NCI-H2227 (cell line): ENCODE results near the gene DGLUCY.
"Not testable (repeated sequence)": the region's sequence is repeated elsewhere in the genome, so short reads cannot be mapped to it uniquely, and the experiment has no call there.

Source experiments
- DNase-seq: peaks from one replicate; lab custom pipeline; 2025; ENCODE audit not compliant: unreplicated experiment; lab: John Stamatoyannopoulos, UW

Gene DGLUCY

DNA sequence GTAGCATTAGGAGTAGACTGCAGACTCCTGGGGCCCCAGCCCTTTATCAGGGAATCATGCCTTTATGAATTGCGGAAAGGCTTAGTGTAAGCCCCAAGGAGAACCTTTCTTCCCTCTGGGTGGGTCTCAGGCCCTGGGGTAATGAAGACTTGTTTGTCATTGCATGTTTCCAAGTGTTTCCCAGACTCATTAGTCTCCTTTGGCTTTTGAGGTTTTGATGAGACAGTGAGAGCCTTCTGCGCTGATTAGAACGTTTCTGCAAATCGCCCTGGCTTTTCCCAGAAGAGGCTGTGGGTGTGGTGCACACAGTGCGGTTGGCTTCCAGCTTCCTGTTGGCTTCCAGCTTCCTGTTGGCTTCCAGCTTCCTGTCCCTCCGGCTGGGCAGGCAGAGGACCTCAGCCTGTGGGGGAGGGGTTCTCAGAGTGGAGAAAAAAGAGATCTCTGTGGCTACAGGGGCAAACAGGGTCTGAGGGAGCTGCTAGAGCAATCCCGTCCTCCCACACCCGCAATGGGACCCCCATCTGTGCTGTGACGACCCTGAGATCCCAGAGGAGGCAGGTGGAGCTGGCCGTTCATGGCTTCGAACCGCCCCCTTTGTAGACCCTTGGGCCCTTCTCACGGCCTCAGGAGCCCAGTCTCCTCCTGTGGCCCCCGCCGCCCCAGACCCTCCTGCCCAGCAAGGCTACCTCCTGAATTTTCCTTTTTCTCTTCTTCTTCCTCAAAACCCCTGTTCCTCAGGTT is 88.5 kb downstream of the DGLUCY start:
- DNase-seq, result no peak

DNA sequence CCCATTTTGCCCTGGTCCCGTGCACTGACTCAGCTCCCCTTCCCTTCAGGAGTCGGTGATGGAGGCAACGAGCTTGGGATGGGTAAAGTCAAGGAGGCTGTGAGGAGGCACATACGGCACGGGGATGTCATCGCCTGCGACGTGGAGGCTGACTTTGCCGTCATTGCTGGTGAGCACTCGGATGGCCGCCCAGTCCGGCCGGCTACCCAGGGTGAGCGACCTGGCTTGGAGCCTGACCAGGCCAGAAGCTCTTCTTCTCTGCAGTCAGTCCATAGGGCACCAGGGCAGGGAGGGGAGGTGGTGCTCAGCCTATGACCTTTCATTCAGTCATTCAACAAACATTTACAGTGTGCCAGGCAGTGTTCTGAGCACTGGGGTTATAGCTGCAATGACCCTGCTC is 90.8 kb downstream of the DGLUCY start:
- no peak for DNase-seq

DNA sequence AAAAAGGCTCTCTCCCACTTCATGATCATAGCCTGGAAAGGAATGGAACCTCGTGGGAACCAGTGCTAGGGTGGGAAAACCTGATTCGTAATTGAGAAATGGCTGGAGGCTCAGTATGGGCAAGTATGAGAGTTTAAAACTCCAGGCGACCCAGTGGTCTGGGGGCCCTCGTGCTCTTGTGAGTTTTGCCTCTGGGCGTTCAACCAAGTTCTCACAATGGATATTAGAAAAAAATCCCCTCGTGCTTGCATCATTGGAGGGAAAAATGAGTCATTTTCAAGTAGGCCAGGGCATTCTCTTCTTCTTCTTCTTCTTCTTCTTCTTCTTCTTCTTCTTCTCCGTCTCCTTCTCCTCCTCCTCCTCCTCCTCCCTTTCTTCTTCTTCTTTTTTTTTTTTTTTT is 91.6 kb downstream of the DGLUCY start:
- DNase-seq, result no peak

DNA sequence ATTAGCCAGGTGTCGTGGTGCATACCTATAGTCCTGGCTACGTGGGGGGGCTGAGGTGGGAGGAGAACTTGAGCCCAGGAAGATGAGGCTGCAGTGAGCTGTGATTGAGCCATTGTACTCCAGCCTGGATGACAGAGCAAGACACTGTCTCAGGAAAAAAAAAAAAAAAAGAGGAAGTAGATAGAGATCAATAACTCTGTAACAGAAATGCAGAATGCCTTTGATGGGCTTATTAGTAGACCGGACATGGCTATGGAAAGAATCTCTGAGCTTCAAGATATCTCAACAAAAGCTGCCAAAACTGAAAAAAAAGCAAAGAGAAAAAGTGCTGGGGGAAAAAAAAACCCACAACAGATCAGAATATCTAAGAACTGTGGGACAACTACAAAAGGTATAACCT is 93.1 kb downstream of the DGLUCY start:
- DNase-seq, result no peak

DNA sequence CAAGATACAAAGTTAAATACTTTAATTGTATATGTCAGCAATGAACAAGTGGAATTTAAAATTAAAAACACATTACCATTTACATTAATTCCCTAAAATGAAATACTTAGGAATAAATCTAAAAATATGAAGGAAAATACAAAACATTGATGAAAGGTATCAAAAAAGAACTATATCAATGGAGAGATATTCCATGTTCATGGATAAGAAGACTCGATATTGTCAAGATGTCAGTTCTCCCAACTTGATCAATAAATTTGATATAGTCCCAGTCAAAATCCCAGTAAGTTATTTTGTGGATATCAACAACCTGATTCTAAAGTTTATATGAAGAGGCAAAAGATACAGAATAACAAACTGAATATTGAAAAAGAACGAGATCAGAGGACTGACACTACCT is 97.1 kb downstream of the DGLUCY start:
- no peak for DNase-seq

DNA sequence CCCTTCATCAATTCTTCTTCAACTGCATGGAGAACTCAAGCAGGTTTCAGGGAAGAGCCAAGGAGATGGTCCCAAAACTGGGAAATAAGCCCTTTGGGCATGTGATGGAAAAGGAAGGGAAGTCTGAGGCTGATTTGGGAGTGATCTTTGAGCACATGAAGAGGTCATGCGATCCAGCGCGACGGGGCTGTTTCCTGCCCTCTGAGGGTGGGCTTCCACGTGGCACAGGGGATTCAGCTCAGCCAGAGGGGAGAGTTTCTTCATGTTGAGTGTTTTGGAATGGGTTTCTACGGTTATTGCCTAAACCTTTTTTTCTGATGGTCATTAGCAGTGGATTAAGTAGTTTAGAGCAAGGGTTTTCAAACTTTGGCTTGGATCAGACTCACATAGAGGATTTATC is 100.4 kb downstream of the DGLUCY start:
- no peak for DNase-seq

DNA sequence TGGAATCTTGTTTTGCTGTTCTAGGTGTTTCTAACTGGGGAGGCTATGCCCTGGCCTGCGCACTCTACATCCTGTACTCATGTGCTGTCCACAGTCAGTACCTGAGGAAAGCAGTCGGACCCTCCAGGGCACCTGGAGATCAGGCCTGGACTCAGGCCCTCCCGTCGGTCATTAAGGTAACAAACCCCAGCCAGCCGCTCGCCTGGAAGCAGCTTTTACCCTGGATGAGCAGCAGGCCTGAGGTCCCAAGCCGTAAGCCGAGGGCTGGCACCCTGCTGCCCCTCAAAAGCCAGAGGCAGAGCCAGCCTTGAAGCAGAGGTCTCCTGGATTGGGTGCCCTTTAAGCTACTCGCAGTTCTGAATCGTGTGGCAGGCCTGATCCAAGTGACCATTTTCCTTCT is 101.5 kb downstream of the DGLUCY start:
- no peak for DNase-seq

DNA sequence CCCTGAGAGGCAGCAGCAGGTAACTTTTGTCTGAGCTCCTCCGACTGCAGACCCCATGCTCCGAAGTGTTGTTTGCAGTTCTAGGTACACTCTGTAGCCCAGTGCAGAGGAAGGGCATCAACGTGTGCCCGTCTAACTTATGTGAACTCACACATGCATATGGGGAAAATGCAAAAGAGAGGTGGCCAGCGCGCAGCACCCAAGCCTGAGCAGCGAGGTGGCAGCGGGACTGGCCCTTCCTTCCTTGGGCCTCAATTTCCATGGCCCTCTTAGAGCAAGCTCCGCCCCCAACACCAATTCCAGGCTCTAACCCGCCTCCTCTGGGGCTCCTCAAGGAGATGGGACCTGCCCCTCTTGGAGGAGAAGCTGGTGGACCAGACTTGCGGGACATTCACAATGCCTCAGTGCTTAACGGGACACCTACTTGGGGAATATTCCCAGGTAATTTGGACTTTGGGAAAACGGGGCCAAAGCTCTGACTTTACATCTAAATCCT is 102.9 kb downstream of the DGLUCY start:
- no peak for DNase-seq

DNA sequence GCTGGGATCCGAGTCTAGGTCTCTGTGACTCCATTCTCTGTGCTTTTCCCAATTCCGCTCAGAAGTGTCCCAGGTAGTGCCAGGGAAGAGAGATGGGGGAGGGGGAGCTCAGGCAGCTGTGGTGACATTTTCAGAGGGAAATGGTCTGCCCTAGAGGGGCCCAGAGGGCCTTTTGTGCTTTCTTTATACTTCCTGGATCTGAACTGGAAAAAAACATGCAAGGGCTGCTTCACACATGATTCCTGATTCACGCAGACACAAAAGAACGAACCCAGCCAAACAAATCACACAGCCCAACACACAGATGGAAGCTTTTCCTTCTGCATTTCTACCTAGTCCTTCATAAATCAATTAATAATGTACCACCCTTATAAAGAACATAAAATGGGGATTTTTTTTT is 104.1 kb downstream of the DGLUCY start:
- no peak for DNase-seq

DNA sequence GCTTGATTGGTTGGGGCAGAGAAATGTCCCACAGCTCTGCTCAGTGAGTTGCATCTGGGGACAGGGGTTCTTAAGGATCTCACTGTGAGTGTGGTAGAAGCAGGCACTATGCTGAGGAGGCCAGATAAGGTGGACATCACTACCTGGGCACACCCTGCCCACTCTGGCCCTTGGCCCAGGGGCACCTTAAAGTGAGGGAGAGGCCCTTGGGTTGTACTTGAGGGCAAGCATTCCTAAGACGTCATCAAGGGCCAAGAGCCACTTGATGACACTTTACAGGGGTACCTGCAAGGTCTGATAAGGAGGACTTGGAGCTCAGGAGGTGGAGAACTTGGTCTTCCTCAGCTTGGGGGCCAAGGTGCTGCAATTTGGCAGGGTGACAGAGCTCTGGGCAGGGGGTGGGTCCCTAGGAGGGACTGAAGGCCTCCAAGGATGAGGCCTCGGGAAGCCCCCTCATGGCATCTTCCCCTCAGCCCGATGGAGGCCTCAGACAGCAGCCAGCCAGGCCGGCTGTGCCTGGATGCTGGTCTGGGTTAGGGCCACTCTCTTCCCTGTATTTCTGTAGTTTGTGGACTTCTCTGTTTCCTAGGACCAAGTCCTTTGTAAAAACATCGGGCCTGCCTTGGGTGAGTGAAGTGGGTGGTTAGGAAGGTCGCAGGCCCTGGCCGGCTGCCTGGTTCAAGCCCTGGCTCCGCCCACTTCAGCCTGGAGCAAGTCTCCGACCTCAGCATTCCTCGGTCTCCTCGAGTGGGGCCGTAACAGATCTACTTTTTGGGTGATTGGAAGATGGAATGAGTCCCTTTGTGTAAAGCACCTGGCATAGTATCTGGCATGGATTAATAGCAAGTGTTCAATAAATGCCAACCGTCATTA is 105.9 kb downstream of the DGLUCY start:
- DNase-seq, result no peak

DNA sequence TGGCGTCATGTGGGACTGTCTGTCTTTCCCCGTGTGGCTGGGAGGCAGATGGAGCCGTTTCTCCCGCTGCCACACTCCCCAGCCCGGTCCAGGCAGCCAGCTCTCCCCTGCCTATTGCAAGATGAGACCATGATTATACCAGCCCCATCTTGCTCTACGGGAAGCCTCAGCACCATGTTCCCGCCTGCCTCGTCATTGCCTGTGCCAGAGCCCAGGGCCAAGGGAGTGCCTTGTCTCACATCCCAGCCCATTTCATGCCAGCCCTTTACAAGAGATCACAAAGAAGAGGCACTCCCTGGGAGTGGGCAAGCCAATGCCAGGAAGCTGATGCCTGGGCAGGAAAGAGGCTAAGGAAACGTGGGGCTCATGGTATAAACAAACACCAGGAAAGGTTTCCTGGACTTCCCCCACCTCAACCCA is 106.7 kb downstream of the DGLUCY start:
- no peak for DNase-seq

DNA sequence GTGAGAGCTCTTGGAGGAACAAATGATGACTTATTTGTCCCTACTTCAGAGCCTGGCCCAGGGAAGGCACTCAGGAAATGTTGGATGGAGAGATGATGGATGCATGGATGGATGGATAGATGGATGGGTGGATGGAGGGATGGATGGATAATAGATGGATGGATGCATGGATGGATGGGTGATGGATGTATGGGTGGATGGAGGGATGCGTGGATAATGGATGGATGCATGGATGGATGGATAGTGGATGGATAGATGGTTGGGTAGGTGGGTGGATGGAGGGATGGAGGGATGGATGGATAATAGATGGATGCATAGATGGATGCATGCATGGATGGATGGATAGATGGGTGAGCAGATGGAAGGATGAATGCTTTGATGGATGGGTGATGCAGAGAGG is 107.4 kb downstream of the DGLUCY start:
- DNase-seq, result no peak

DNA sequence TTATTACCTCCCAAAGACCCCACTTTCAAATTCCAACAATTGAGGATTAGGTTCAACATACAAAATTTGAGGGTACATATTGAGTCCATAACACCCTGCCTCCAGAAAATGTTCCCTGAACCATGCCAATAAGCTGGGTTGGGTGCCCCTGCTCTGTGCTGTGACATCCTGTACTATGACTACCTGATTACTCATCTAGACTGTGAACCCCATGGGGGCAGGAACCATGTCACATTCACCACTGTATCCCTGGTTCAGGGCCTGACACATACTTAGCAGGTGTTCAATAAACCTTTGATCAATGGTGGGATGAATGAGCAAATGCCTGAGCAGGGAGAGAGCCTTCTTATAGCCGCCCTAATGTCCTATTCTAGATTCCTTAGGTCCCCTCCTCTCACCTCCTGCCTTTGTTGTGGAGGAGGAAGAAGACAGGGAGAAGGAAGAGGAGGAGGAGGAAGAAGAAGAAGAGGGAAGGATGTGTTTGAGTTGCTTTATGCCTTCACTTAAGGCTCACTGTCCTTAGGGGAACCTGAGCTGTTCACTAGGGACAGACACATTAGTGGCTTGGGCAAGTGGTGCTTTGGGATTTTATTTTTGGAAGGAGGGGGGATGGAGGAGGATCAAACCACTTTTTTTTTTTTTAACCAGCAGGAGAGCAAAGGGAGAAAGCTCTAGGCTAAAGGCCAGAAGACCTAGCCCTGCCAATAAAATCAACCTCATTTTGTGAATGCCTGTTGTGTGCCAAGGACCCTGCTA is 109.3 kb downstream of the DGLUCY start:
- DNase-seq, result no peak

DNA sequence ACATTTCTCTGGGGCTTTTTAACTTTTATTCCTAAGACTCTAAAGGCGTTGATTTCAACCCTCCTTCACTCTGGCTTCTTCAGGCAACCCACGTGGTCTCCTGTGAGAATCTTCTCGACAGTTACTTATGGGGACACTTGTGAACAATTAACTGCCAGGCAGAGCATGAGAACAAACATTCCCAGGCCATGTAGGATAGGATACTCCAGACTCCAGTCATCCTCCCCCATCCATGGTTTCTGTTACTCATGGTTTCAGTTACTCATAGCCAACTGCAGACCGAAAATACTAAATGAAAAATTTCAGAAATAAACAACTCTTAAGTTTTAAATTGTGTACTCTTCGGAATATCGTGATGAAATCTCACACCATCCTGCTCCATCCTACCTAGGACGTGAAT is 111.2 kb downstream of the DGLUCY start:
- DNase-seq, result no peak

DNA sequence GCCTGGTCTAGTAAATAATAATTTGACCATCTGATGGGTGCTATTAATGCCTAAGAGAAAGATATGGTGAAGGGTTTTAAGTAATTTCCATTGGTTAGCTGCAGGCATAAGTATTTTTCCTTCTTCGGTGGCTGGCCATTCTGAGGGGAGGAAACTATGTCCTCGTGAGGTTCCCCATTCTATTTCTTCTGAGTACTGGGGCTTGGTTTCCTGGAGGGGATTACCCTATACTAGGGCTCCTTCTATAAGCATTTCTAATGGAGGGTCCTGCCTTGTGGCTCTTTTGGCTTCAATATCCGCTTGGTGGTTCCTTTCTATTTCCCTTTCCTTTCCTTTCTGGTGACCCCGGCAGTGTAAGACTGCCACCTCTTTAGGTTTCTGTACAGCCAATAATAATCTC is 112.5 kb downstream of the DGLUCY start:
- not testable (repeated sequence) for DNase-seq

DNA sequence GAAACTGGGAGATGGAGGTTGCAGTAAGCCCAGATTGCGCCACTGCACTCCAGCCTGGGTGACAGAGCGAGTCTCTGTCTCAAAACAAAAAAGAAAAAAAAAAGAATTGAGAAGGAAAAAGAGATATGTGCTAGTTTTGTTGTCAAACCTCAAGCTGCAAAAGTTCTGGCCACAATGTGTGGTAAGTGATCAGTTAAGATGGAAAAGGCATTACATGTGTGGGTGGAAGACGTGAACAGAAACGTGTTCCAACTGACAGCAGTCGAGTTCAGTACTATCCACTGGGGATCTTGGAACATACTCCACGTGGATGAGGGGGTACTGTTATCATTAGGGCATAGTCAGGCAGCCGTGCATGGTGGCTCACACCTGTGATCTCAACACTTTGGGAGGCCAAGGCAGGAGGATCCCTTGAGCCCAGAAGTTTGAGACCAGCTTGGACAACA is 113.3 kb downstream of the DGLUCY start:
- no peak for DNase-seq

DNA sequence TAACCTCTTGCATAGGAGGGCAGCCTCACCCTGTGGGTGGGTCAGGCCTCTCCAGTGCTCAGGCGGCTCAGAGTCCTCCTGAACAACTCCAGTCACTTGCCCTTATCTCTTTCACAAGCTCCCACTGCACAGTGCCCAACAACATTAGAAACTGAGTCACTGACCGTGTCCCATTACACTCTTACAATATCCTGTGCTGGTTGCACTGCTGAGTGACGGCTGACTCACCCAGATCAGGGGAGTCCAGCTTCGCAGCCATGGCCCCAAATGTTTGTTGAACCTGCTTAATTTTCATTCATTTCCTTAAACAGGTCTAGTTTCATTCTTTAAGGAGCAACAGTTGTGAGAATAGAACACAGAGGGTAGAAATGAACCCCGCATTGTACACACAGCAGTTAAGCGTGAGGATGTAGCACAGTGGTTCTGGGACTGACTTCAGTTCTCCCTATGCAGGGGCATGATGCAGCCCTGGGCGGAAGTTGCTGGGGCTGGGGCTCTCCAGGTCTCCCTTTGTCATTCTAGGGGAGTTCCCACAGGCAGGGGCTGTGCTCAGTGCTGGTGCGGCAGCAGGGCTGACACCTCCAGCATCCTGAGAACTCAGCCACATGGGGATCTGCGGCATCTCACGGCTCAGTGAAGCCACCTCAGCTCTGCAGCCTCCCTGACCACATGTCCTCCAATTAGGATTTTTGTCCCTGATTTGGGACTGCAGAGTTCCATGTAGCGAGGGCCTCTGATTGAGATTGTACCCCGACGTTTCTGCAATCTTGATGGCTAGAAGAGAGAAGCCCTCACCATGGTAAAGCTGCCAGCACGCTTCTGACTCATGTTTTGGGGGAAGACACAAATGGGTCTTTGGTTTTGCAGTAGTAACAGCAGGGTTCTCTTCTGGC is 114.5 kb downstream of the DGLUCY start:
- no peak for DNase-seq

DNA sequence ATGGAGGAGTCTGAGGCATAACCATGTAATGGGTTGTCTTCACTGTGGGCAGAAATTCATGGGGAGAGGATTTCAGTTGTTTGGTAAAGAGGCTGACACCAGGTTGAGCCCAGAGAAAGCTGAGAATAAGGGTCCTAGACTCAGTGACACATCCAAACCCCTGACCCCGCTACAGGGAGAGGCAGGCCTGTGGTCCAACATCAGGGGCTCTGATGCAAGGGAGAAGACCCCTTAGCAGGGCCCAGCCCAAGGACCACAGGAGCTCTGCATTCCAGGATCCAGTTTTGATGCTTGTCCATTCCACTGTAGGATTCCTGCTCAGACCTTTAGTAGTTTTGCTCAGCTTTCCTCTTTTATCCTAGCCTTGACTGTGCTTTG is 115.1 kb downstream of the DGLUCY start:
- no peak for DNase-seq

DNA sequence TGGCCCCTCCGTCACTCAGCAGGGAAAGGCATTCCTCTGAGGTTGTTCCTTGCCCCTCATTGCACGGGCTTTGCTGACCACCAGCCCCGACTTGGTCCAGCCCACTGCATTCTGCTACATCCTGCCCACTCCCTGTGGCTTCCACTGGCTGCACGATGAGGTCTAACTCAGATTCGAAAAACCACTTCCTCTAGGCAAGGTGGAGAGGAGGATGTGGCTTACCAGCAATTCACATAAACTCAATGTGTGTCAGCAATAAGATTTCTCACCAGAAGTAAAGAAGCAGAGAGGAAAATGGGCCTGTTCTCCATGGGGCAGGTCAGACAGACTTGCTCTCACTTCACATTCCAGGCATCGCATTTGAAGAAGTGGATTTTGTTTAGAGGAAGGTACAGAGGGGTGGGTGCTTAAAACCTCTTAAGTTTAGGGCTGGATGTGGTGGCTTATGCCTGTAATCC is 115.9 kb downstream of the DGLUCY start:
- no peak for DNase-seq

DNA sequence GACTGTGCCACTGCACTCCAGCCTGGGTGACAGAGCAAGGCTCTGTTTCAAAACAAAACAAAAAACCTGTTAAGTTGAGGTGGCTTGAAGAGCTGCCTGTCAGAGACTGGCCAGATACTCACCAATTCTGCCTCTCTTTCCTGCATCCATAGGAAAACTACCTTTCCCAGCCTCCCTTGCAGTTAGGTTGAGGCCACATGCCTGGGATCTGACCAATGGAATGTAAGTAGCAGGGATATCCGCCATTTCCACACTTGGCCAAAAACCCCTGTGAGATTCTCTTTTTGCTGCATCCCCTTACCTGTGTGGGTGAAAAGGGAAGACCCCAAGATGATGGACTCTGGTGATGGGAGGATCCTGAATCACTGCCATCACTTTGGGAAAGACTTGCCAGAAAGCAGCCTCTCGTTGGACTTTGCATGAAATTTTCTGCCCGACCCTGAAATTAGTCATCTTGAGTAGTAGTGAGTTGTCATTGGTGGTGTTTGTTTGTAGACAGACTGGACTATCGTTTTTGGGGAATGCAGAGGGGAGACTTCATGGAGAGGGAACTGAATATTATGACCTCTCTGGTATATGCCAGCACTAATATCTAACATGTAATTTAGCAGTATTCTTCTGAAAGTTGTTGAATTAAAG is 116.6 kb downstream of the DGLUCY start:
- DNase-seq, result no peak
